Activated B cell treated with CpG ODN at 0.5 μM for 24 hours (primary cell): Measurements from ENCODE around the gene YIF1B. TPM values are rescaled to one million over a fixed set of nuclear protein-coding genes. Genes with fewer than 3 reads are reported as not detected.
"Not testable (repeated sequence)": the region's sequence is repeated elsewhere in the genome, so short reads cannot be mapped to it uniquely, and the experiment has no call there.

ENCODE experiments used
- ATAC-seq: fragments of 200-7000 bp; cut with Tn5 transposase; one replicate; pipeline ENCODE4 v1.10.0; 2021; ENCODE audit warnings: low read depth, mild to moderate bottlenecking, moderate library complexity
- CTCF ChIA-PET: fragments of 350-600 bp; sonication (Branson Sonifier 250); formaldehyde crosslinking; loops from one replicate; lab custom pipeline; 2021; ENCODE audit warnings: antibody characterized with exemption; lab: Charles Lee
- POLR2A ChIA-PET: fragments of 350-600 bp; sonication (Branson Sonifier 250); formaldehyde crosslinking; loops from one replicate; lab custom pipeline; 2021; ENCODE audit warnings: antibody characterized with exemption; lab: Charles Lee
- DNase-seq: peaks from one replicate; pipeline ENCODE4 v3.0.0; 2022
- H3K27ac Mint-ChIP-seq: one replicate; pipeline ENCODE4 v1.8.0; 2020; ENCODE audit warnings: mixed read lengths
- H3K27me3 Mint-ChIP-seq: one replicate; pipeline ENCODE4 v1.8.0; 2021; ENCODE audit warnings: mixed read lengths
- H3K36me3 Mint-ChIP-seq: one replicate; pipeline ENCODE4 v1.8.0; 2021; ENCODE audit warnings: low read depth, mixed read lengths
- H3K4me1 Mint-ChIP-seq: one replicate; pipeline ENCODE4 v1.8.0; 2021; ENCODE audit warnings: mixed read lengths
- H3K4me3 Mint-ChIP-seq: one replicate; pipeline ENCODE4 v1.8.0; 2020; ENCODE audit warnings: mild to moderate bottlenecking, mixed read lengths
- H3K9me3 Mint-ChIP-seq: one replicate; pipeline ENCODE4 v1.8.0; 2020; ENCODE audit warnings: mixed read lengths
- CTCF ChIP-seq: fragments of 200-600 bp; IDR thresholded peaks from one replicate; pipeline ENCODE4 v1.8.0; 2022; ENCODE audit warnings: antibody characterized with exemption, mild to moderate bottlenecking
- intact Hi-C: fragments of 100-400 bp; cut with micrococcal nuclease; formaldehyde crosslinking; loops from one replicate; pipeline ENCODE4 v1.15.1; 2024
- total RNA-seq: library from RNA; stranded (reverse); gene quantifications from 2 replicates; pipeline ENCODE4 v1.2.3, GENCODE V29; 2022

Gene YIF1B
- total RNA-seq, 1 donor from 2014 or later, result 28.7 TPM

GRCh38 chr19:38265213-38265861, 50.4 kb downstream of the YIF1B start:
- peaks cover 43% of the 10 kb centered on the region for H3K4me1 Mint-ChIP-seq
- TF ChIP-seq CTCF, result no peak
- intact Hi-C loops, result loop anchor here (1.0 kb wide), 1 partner anchor 19 kb away; no protein-coding TSS in a partner anchor
- peak; percentile 23 for DNase-seq
- H3K4me3 Mint-ChIP-seq, result peak overlapping the region; percentile 88
- H3K27me3 Mint-ChIP-seq, result no peaks in the 10 kb centered on the region
- H3K9me3 Mint-ChIP-seq, result no peaks in the 10 kb centered on the region
- peaks cover 9% of the 10 kb centered on the region for H3K36me3 Mint-ChIP-seq
- ChIA-PET POLR2A (interaction anchor here (0.6 to 4.6 kb wide), 19 partner anchors 10 to 382 kb away, joined by 3 to 44 read pairs (median 5); partner anchors contain the start of genes ACTN4, CATSPERG, FAM98C and PPP1R14A), CTCF (interaction anchor here (0.8 to 2.3 kb wide), 3 partner anchors 9 to 138 kb away, joined by 3 to 7 read pairs (median 4); partner anchors contain the start of genes FAM98C and PPP1R14A)
- ATAC-seq, result no peak
- peak overlapping the region; percentile 94 for H3K27ac Mint-ChIP-seq

GRCh38 chr19:38264486-38265212, 51.1 kb downstream of the YIF1B start, which contains the start of gene SPINT2:
TSS of gene SPINT2 (plus strand) at chr19:38264573. CDS start at chr19:38264893, 320 bp downstream.
- Mint-ChIP-seq H3K36me3 (peaks cover 4% of the 10 kb centered on the region), H3K4me3 (peak within 1 kb of the TSS; percentile 91), H3K27me3 (no peaks in the 10 kb centered on the region), H3K4me1 (peaks cover 40% of the 10 kb centered on the region), H3K9me3 (no peaks in the 10 kb centered on the region), H3K27ac (peak within 1 kb of the TSS; percentile 99)
- TF ChIP-seq CTCF, result no peak
- intact Hi-C loops, result loop anchor here (1.0 to 5.0 kb wide), 6 partner anchors 11 to 110 kb away; partner anchors contain the start of genes CATSPERG and PSMD8
- ChIA-PET POLR2A (interaction anchor here (0.5 to 4.6 kb wide), 20 partner anchors 9 to 383 kb away, joined by 3 to 44 read pairs (median 8); partner anchors contain the start of genes ACTN4, CATSPERG, FAM98C and KCNK6), CTCF (interaction anchor here (1.0 to 2.3 kb wide), 4 partner anchors 9 to 20 kb away, joined by 4 to 7 read pairs (median 4); partner anchors contain the start of gene PPP1R14A)
- no peak for DNase-seq
- ATAC-seq, result peak; percentile 33

- intact Hi-C loops, result loop anchor here (1.0 to 5.0 kb wide), 5 partner anchors 11 to 110 kb away; partner anchors contain the start of genes CATSPERG and PSMD8
- TF ChIP-seq CTCF, result no peak
- peak; percentile 89 for ATAC-seq
- peaks cover 4% of the 10 kb centered on the region for H3K36me3 Mint-ChIP-seq
- H3K27me3 Mint-ChIP-seq, result no peaks in the 10 kb centered on the region
- peak overlapping the region; percentile 91 for H3K4me3 Mint-ChIP-seq
- peaks cover 43% of the 10 kb centered on the region for H3K4me1 Mint-ChIP-seq
- DNase-seq, result peak; percentile 86
- H3K27ac Mint-ChIP-seq, result peak overlapping the region; percentile 99
- ChIA-PET POLR2A (interaction anchor here (0.5 to 4.6 kb wide), 17 partner anchors 8 to 384 kb away, joined by 3 to 44 read pairs (median 11); partner anchors contain the start of genes ACTN4, CATSPERG, KCNK6 and PPP1R14A), CTCF (interaction anchor here (1.0 to 1.1 kb wide), 2 partner anchors 11 to 20 kb away, joined by 4 read pairs; no protein-coding TSS in a partner anchor)
- H3K9me3 Mint-ChIP-seq, result no peaks in the 10 kb centered on the region
Observed at GRCh38 chr19:38263689-38264485, 51.9 kb downstream of the YIF1B start.

- Mint-ChIP-seq H3K27me3 (no peaks in the 10 kb centered on the region), H3K27ac (peak overlapping the region; percentile 99), H3K4me3 (no peak overlapping the region), H3K9me3 (no peaks in the 10 kb centered on the region), H3K4me1 (peaks cover 39% of the 10 kb centered on the region), H3K36me3 (peaks cover 4% of the 10 kb centered on the region)
- no peak for ATAC-seq
- no peak for TF ChIP-seq CTCF
- intact Hi-C loops, result loop anchor here (5.0 kb wide), 1 partner anchor 35 kb away; no protein-coding TSS in a partner anchor
- ChIA-PET POLR2A (interaction anchor here (3.1 to 4.0 kb wide), 3 partner anchors 7 to 111 kb away, joined by 24 to 44 read pairs (median 33); partner anchors contain the start of genes PPP1R14A and PSMD8), CTCF (no interaction called here)
- no peak for DNase-seq
Observed at GRCh38 chr19:38262585-38263268, 53.0 kb downstream of the YIF1B start.

GRCh38 chr19:38261942-38262341, 53.8 kb downstream of the YIF1B start:
- H3K27ac Mint-ChIP-seq, H3K27me3 Mint-ChIP-seq, H3K9me3 Mint-ChIP-seq, H3K4me3 Mint-ChIP-seq, CTCF ChIA-PET, DNase-seq, ATAC-seq, H3K36me3 Mint-ChIP-seq, POLR2A ChIA-PET: not testable (repeated sequence)
- peaks cover 37% of the 10 kb centered on the region for H3K4me1 Mint-ChIP-seq
- intact Hi-C loops, result loop anchor here (5.0 kb wide), 1 partner anchor 35 kb away; no protein-coding TSS in a partner anchor
